ENCODE measurements around the gene TAS2R41.

DNA sequence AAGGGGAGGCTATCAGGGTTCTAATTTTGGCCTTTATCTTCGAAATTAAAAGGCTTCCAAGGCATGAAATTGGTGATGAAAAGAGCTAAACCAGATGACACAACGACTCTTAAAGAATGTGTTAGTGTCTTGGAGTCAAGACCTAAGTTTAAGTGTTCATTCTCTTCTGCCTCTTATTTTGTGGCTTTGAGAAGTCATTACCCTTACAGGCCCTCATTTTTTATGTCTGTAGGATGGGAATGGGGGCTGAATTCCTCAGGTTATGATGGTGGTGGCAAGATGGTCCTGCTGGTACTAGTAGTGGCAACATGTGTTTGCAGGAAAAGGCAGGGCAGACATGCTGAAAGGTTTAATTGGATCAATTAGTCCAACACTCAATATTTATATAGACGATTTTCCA, 19.0 kb upstream of the TAS2R41 start:
- TF ChIP-seq, protein P1, sequence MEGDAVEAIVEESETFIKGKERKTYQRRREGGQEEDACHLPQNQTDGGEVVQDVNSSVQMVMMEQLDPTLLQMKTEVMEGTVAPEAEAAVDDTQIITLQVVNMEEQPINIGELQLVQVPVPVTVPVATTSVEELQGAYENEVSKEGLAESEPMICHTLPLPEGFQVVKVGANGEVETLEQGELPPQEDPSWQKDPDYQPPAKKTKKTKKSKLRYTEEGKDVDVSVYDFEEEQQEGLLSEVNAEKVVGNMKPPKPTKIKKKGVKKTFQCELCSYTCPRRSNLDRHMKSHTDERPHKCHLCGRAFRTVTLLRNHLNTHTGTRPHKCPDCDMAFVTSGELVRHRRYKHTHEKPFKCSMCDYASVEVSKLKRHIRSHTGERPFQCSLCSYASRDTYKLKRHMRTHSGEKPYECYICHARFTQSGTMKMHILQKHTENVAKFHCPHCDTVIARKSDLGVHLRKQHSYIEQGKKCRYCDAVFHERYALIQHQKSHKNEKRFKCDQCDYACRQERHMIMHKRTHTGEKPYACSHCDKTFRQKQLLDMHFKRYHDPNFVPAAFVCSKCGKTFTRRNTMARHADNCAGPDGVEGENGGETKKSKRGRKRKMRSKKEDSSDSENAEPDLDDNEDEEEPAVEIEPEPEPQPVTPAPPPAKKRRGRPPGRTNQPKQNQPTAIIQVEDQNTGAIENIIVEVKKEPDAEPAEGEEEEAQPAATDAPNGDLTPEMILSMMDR (IDR thresholded peaks at IDR 0.05): no peak
- TF ChIP-seq EP300 (IDR thresholded peaks at IDR 0.05; ENCODE audit: low read depth) (no peak), POLR2A (IDR thresholded peaks at IDR 0.05) (no peak), POLR2AphosphoS5 (IDR thresholded peaks at IDR 0.05) (no peak)

All from transverse colon (tissue), 4 donors.